ENCODE results near the gene AMDHD2.
"Not testable (repeated sequence)": the region's sequence is repeated elsewhere in the genome, so short reads cannot be mapped to it uniquely, and the experiment has no call there.

Gene AMDHD2

GRCh38 chr16:2535625-2536013 lies 15.4 kb downstream of the AMDHD2 start:
- no peak for DNase-seq

- peak; percentile 77 to 83 for DNase-seq
These were observed 17.5 kb downstream of the AMDHD2 start, which contains the start of gene PDPK1 for GRCh38 chr16:2537451-2538379. Gene PDPK1 (plus strand): TSS chr16:2538021. CDS start chr16:2538113, 92 bp downstream.

GRCh38 chr16:2539192-2539844 lies 19.1 kb downstream of the AMDHD2 start:
- DNase-seq = not testable (repeated sequence)

GRCh38 chr16:2539845-2540458 lies 19.8 kb downstream of the AMDHD2 start:
- DNase-seq = not testable (repeated sequence)

GRCh38 chr16:2540912-2541311 lies 20.7 kb downstream of the AMDHD2 start:
- DNase-seq = not testable (repeated sequence)

GRCh38 chr16:2541409-2541808 lies 21.2 kb downstream of the AMDHD2 start:
- not testable (repeated sequence) for DNase-seq

- not testable (repeated sequence) for DNase-seq
These were observed 23.6 kb downstream of the AMDHD2 start for GRCh38 chr16:2543771-2544170.

- not testable (repeated sequence) for DNase-seq
These were observed 30.2 kb downstream of the AMDHD2 start for GRCh38 chr16:2550283-2550878.

- not testable (repeated sequence) for DNase-seq
These were observed 31.3 kb downstream of the AMDHD2 start for GRCh38 chr16:2551420-2551889.

- DNase-seq = not testable (repeated sequence)
These were observed 34.7 kb downstream of the AMDHD2 start for GRCh38 chr16:2554709-2555425.

GRCh38 chr16:2557150-2557549 lies 37.0 kb downstream of the AMDHD2 start:
- not testable (repeated sequence) for DNase-seq

- not testable (repeated sequence) for DNase-seq
These were observed 40.1 kb downstream of the AMDHD2 start for GRCh38 chr16:2560131-2560797.

- DNase-seq = not testable (repeated sequence)
These were observed 40.6 kb downstream of the AMDHD2 start for GRCh38 chr16:2560798-2561133.

- DNase-seq = not testable (repeated sequence)
These were observed 47.3 kb downstream of the AMDHD2 start for GRCh38 chr16:2567506-2567905.

- not testable (repeated sequence) for DNase-seq
These were observed 48.4 kb downstream of the AMDHD2 start for GRCh38 chr16:2568573-2568972.

GRCh38 chr16:2572704-2573103 lies 52.5 kb downstream of the AMDHD2 start:
- not testable (repeated sequence) for DNase-seq

- not testable (repeated sequence) for DNase-seq
These were observed 55.7 kb downstream of the AMDHD2 start for GRCh38 chr16:2575839-2576238.

GRCh38 chr16:2577044-2577443 lies 56.9 kb downstream of the AMDHD2 start:
- not testable (repeated sequence) for DNase-seq

GRCh38 chr16:2578905-2579304 lies 58.7 kb downstream of the AMDHD2 start:
- DNase-seq = not testable (repeated sequence)

GRCh38 chr16:2580143-2580542 lies 60.0 kb downstream of the AMDHD2 start:
- peak; percentile 2 to 51 for DNase-seq

GRCh38 chr16:2580818-2581217 lies 60.6 kb downstream of the AMDHD2 start:
- DNase-seq = not testable (repeated sequence)
